ENCODE data around the gene DNMT3A.

DNA sequence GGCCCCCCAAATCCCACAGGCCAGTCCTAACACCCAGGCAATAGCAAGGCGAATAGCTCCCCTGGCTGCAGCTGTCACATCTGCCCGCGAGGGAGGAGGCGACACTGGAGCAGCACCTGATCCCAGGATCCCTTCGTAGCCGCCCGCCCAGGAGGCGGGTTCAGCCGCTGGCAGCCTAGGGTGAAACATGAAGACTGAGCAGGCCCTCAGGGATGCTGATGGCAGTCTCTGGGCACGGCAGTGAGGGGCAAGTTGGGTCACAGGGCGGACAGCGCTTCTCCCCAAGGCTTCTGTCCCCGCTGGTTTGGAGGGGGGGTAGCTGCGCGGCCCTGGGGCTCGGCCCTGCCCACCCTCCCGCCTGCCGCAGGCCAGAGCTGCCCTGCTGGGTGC, 1.9 kb downstream of the DNMT3A start:
- TF ChIP-seq, protein P1, sequence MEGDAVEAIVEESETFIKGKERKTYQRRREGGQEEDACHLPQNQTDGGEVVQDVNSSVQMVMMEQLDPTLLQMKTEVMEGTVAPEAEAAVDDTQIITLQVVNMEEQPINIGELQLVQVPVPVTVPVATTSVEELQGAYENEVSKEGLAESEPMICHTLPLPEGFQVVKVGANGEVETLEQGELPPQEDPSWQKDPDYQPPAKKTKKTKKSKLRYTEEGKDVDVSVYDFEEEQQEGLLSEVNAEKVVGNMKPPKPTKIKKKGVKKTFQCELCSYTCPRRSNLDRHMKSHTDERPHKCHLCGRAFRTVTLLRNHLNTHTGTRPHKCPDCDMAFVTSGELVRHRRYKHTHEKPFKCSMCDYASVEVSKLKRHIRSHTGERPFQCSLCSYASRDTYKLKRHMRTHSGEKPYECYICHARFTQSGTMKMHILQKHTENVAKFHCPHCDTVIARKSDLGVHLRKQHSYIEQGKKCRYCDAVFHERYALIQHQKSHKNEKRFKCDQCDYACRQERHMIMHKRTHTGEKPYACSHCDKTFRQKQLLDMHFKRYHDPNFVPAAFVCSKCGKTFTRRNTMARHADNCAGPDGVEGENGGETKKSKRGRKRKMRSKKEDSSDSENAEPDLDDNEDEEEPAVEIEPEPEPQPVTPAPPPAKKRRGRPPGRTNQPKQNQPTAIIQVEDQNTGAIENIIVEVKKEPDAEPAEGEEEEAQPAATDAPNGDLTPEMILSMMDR (IDR thresholded peaks at IDR 0.05) = no peak
- TF ChIP-seq POLR2A (IDR thresholded peaks at IDR 0.05) = no peak

All from testis (tissue), 2 donors.